ENCODE measurements around the gene COG2. TPM values are rescaled to one million over a fixed set of nuclear protein-coding genes. Genes with fewer than 3 reads are reported as not detected.

Gene COG2
- total and polyA plus RNA-seq, 2 of the 8 experiments (the other 6 are each of a cell fraction or from before 2014, with no cell fraction given), result 10.3 to 36.7 TPM

GRCh38 chr1:230706020-230706699, 63.9 kb downstream of the COG2 start (continued):
- TF ChIP-seq CHD7 (IDR thresholded peaks at IDR 0.05; ENCODE audit: insufficient replicate concordance, low read length) (no peak), SUZ12 (IDR thresholded peaks at IDR 0.05; ENCODE audit: low read length) (no peak), ATF3 (IDR thresholded peaks at IDR 0.05; ENCODE audit: insufficient read depth, low read depth, low read length) (no peak)

All from H1 (cell line).